Mammary epithelial cell (primary cell): ENCODE results near the gene GNAT1.

Experiments
- EZH2 ChIP-seq: IDR thresholded peaks from 2 replicates; pipeline ENCODE4 v1.6.1; 2012; ENCODE audit warnings: low read length, inconsistent platforms, borderline replicate concordance
- TF ChIP-seq, protein P1 (sequence below), 2 donors: IDR thresholded peaks in 1 of 2; conservative IDR thresholded peaks in 1 of 2; 2 replicates each; pipeline ENCODE4 v1.5.1; 2011 to 2012; ENCODE audit warnings: inconsistent platforms in 2 of 2, low read length in 2 of 2, mild to moderate bottlenecking in 2 of 2, control low read depth in 1 of 2, low read depth in 1 of 2; ENCODE audit not compliant: insufficient read depth in 1 of 2; ENCODE audit errors: extremely low read depth in 1 of 2

GRCh38 chr3:50221051-50221410, 29.6 kb downstream of the GNAT1 start:
- TF ChIP-seq, protein P1, sequence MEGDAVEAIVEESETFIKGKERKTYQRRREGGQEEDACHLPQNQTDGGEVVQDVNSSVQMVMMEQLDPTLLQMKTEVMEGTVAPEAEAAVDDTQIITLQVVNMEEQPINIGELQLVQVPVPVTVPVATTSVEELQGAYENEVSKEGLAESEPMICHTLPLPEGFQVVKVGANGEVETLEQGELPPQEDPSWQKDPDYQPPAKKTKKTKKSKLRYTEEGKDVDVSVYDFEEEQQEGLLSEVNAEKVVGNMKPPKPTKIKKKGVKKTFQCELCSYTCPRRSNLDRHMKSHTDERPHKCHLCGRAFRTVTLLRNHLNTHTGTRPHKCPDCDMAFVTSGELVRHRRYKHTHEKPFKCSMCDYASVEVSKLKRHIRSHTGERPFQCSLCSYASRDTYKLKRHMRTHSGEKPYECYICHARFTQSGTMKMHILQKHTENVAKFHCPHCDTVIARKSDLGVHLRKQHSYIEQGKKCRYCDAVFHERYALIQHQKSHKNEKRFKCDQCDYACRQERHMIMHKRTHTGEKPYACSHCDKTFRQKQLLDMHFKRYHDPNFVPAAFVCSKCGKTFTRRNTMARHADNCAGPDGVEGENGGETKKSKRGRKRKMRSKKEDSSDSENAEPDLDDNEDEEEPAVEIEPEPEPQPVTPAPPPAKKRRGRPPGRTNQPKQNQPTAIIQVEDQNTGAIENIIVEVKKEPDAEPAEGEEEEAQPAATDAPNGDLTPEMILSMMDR (conservative IDR thresholded peaks at IDR 0.05 in 1 of 2, IDR thresholded peaks at IDR 0.05 in 1 of 2; ENCODE audit: extremely low read depth in 1 of 2, insufficient read depth in 1 of 2, low read depth in 1 of 2, low read length in 2 of 2): no peak
- TF ChIP-seq EZH2: no peak
